Measurements from ENCODE around the gene PAX7. TPM values are rescaled to one million over a fixed set of nuclear protein-coding genes. Genes with fewer than 3 reads are reported as not detected.

The PAX7 gene
- total RNA-seq, 4 donors from 2014 or later: 1.8 to 5.1 (median 3.9) TPM

- Histone ChIP-seq H3K27me3 (peaks cover 0 to 5% (median 0%) of the 10 kb centered on the region in 3 donors), H3K36me3 (no peaks in the 10 kb centered on the region), H3K9me3 (no peaks in the 10 kb centered on the region), H3K4me3 (no peak overlapping the region), H3K27ac (no peak overlapping the region), H3K4me1 (no peaks in the 10 kb centered on the region)
- DNase-seq: no peak
- in situ Hi-C loops (cut with MboI; ENCODE audit: low sequenced_read_pairs in 4 of 4) (no loop called here), intact Hi-C loops (cut with DNase I; ENCODE audit: low total_unique reads) (no loop called here)
- no peak for ATAC-seq
- TF ChIP-seq CTCF (IDR thresholded peaks at IDR 0.05 in 4 of 5, conservative IDR thresholded peaks at IDR 0.05 in 1 of 5) (no peak), POLR2A (IDR thresholded peaks at IDR 0.05) (no peak)
These were observed 163.4 kb downstream of the PAX7 start for GRCh38 chr1:18794051-18794450.

DNA sequence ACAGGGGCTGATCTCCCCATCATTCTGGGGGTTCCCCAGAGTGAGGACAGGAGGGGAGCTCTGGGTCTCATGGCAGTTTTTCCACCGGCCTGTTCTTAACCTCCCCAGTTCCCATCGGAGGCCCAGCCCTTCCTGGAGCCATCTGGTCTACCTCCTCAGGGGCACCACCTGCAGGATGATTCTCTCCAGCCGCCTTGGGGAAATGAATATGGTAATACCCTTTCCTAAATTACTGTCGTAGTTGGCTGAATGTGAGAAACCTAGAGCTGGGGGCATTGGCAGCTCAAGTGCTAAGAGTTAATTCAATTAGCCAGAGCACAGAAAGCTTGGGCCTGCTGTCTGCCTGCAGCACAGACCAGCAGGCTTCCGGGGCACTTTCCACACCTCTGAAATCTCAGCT lies 163.9 kb downstream of the PAX7 start:
- no peak for TF ChIP-seq POLR2A (IDR thresholded peaks at IDR 0.05)
- TF ChIP-seq CTCF (IDR thresholded peaks at IDR 0.05 in 4 of 5, conservative IDR thresholded peaks at IDR 0.05 in 1 of 5): no peak
- peaks cover 0 to 5% (median 0%) of the 10 kb centered on the region in 3 donors for H3K27me3 ChIP-seq
- no peak overlapping the region for H3K4me3 ChIP-seq
- in situ Hi-C loops (cut with MboI; ENCODE audit: low sequenced_read_pairs in 4 of 4) (no loop called here), intact Hi-C loops (cut with DNase I; ENCODE audit: low total_unique reads) (no loop called here)
- H3K4me1 ChIP-seq: no peaks in the 10 kb centered on the region
- no peak overlapping the region for H3K27ac ChIP-seq
- no peaks in the 10 kb centered on the region for H3K36me3 ChIP-seq
- ATAC-seq (no peak), DNase-seq (no peak)
- H3K9me3 ChIP-seq: no peaks in the 10 kb centered on the region

- DNase-seq: no peak
- no peak overlapping the region for H3K4me3 ChIP-seq
These were observed 164.5 kb downstream of the PAX7 start for GRCh38 chr1:18795002-18795689.

DNA sequence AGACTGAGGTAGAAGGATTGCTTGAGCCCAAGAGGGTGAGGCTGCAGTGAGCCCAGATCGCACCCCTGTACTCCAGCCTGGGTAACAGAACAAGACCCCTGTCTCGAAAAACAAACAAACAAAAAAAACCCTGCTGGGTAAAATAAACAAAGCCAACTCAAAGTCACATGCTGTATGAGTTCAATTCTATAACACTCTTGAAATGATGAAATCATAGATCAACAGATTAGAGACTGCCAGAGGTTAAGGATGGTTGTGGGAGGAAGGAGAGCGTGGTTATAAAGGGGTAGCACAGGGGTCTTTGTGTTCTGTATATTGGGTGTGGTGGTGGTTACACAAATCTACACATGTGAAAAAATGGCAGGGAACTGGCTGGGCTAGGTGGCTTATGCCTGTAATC lies 166.3 kb downstream of the PAX7 start:
- intact Hi-C loops (cut with DNase I; ENCODE audit: low total_unique reads): no loop called here
- Histone ChIP-seq H3K4me1 (no peaks in the 10 kb centered on the region), H3K36me3 (no peaks in the 10 kb centered on the region), H3K27ac (no peak overlapping the region), H3K9me3 (no peaks in the 10 kb centered on the region), H3K4me3 (no peak overlapping the region), H3K27me3 (peaks cover 0 to under 1% (median 0%) of the 10 kb centered on the region in 3 donors)
- ATAC-seq (no peak), DNase-seq (no peak)
- TF ChIP-seq CTCF (IDR thresholded peaks at IDR 0.05 in 4 of 5, conservative IDR thresholded peaks at IDR 0.05 in 1 of 5) (no peak), POLR2A (IDR thresholded peaks at IDR 0.05) (no peak)
- in situ Hi-C loops (cut with MboI; ENCODE audit: low sequenced_read_pairs in 4 of 4): no loop called here

More at GRCh38 chr1:18795002-18795689, 164.5 kb downstream of the PAX7 start:
- H3K4me1 ChIP-seq: no peaks in the 10 kb centered on the region
- no peak for TF ChIP-seq CTCF (IDR thresholded peaks at IDR 0.05 in 4 of 5, conservative IDR thresholded peaks at IDR 0.05 in 1 of 5)
- H3K27me3 ChIP-seq: peaks cover 0 to 5% (median 0%) of the 10 kb centered on the region in 3 donors
- in situ Hi-C loops (cut with MboI; ENCODE audit: low sequenced_read_pairs in 4 of 4) (no loop called here), intact Hi-C loops (cut with DNase I; ENCODE audit: low total_unique reads) (no loop called here)
- H3K36me3 ChIP-seq: no peaks in the 10 kb centered on the region
- no peak overlapping the region for H3K27ac ChIP-seq
- H3K9me3 ChIP-seq: no peaks in the 10 kb centered on the region
- no peak for ATAC-seq

Other genes starting within 250 kb of the PAX7 start
- gene KLHDC7A, start 149.9 kb upstream of the PAX7 start, total RNA-seq: under 1 TPM in 1 of 4 donors, not detected in 3; 0.13 TPM
- gene TAS1R2, start 228.8 kb downstream of the PAX7 start, total RNA-seq: not detected